ENCODE measurements around the gene TAS2R60. TPM values are rescaled to one million over a fixed set of nuclear protein-coding genes. Genes with fewer than 3 reads are reported as not detected.
"Not testable (repeated sequence)": the region's sequence is repeated elsewhere in the genome, so short reads cannot be mapped to it uniquely, and the experiment has no call there.

Gene TAS2R60
- total and polyA plus RNA-seq, 9 of the 15 experiments (the other 6 are each of a cell fraction or from before 2014, with no cell fraction given): 0.08 TPM; not detected in 8

DNA sequence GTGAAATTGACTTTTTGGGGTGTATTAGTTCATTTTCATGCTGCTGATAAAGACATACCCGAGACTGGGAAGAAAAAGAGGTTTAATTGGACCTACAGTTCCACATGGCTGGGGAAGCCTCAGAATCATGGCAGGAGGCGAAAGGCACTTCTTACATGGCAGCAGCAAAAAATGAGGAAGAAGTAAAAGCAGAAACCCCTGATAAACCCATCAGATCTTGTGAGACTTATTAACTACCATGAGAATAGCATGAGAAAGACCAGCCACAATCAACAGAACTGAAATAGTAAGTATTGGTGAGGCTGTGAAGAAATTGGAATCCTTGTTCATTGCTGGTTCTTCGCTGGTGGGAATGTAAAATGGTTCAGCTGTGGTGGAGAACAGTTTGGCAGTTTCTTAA, 43.0 kb downstream of the TAS2R60 start:
- ATAC-seq; H2AFZ ChIP-seq (ENCODE audit: low read depth, low read length); H3K4me3 ChIP-seq; H4K20me1 ChIP-seq (replicated peaks; ENCODE audit: control insufficient read depth, insufficient read depth, low read length); H3K27me3 ChIP-seq (ENCODE audit: control insufficient read depth in 2 of 2, insufficient read depth in 2 of 2, low read length in 2 of 2); BruUV-seq (replicated peaks); in situ Hi-C loops (cut with MboI); H3K27ac ChIP-seq (ENCODE audit: extremely low read depth, low read depth, low read length); DNase-seq (ENCODE audit: extremely low read depth in 1 of 4, low spot score in 3 of 4); H3K9me3 ChIP-seq (replicated peaks; ENCODE audit: control insufficient read depth, insufficient read depth, low read depth, low read length); intact Hi-C loops (cut with micrococcal nuclease); CTCF ChIA-PET (ENCODE audit: low intra/inter-chr PET ratio); H3K4me1 ChIP-seq (replicated peaks in 1 of 2; ENCODE audit: control insufficient read depth in 2 of 2, insufficient read depth in 2 of 2, low read length in 2 of 2); H3K4me2 ChIP-seq (ENCODE audit: insufficient read depth, low read length); H3K79me2 ChIP-seq (ENCODE audit: control insufficient read depth, insufficient read depth, low read length); H3K9ac ChIP-seq (ENCODE audit: insufficient read depth in 1 of 2, low read depth in 2 of 2, low read length in 2 of 2); H3K9me1 ChIP-seq (ENCODE audit: control insufficient read depth, insufficient read depth, low read length); H3K36me3 ChIP-seq (ENCODE audit: control insufficient read depth, insufficient read depth, low read length); FAIRE-seq: not testable (repeated sequence)
- 24% methylated on average over 3 of the region's 3 CpGs for WGBS (ENCODE audit: insufficient coverage, low coverage, missing lambda C conversion rate)
- POLR2A ChIA-PET: interaction anchor here (1.1 kb wide), 2 partner anchors 13 to 17 kb away, joined by 3 read pairs; no protein-coding TSS in a partner anchor
- peak; percentile 90; the same call in 1 of the 2 replicates for TF ChIP-seq ZNF766 (CRISPR knock-in tag; conservative IDR thresholded peaks at IDR 0.05)
- peak; percentile 17 for TF ChIP-seq ZFP36 (IDR thresholded peaks at IDR 0.05; ENCODE audit: low read depth, low read length, partially characterized antibody)

DNA sequence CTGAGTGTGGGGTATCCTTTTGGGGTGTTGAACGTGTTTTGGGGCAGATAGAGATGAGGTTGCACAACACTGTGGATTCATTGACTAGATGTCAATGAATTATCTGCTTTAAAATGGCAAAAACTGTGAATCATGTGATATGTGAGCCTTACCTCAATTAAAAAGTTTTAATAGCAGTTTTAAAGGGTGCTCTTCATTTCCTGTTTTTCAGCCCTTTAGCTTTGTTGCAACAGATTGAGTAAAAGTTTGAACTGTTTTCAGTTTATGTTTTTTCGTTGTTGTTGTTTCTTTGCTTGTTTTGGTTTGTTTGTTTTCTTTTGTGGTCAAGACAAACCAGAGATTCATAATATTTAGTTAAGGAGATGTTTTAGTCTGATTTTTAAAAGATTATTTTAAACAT, 43.8 kb downstream of the TAS2R60 start:
- Histone ChIP-seq H3K4me1 (replicated peaks in 1 of 2; ENCODE audit: control insufficient read depth in 2 of 2, insufficient read depth in 2 of 2, low read length in 2 of 2) (peaks cover 6 to 12% of the 10 kb centered on the region in 2 experiments; a peak in 4 of 5 replicates), H3K27ac (ENCODE audit: extremely low read depth, low read depth, low read length) (no peak overlapping the region), H3K79me2 (ENCODE audit: control insufficient read depth, insufficient read depth, low read length) (no peaks in the 10 kb centered on the region), H3K36me3 (ENCODE audit: control insufficient read depth, insufficient read depth, low read length) (no peaks in the 10 kb centered on the region), H4K20me1 (replicated peaks; ENCODE audit: control insufficient read depth, insufficient read depth, low read length) (no peaks in the 10 kb centered on the region), H3K4me2 (ENCODE audit: insufficient read depth, low read length) (no peak overlapping the region), H3K9ac (ENCODE audit: insufficient read depth in 1 of 2, low read depth in 2 of 2, low read length in 2 of 2) (no peak overlapping the region), H3K9me3 (replicated peaks; ENCODE audit: control insufficient read depth, insufficient read depth, low read depth, low read length) (no peaks in the 10 kb centered on the region), H3K27me3 (ENCODE audit: control insufficient read depth in 2 of 2, insufficient read depth in 2 of 2, low read length in 2 of 2) (peaks cover 0 to 8% of the 10 kb centered on the region in 2 experiments; a peak in 1 of 5 replicates), H2AFZ (ENCODE audit: low read depth, low read length) (peak overlapping the region; percentile 36; the same call in 1 of the 2 replicates), H3K4me3 (no peak overlapping the region), H3K9me1 (ENCODE audit: control insufficient read depth, insufficient read depth, low read length) (no peaks in the 10 kb centered on the region)
- CTCF ChIA-PET (ENCODE audit: low intra/inter-chr PET ratio): interaction anchor here (0.7 kb wide), 1 partner anchor 247 kb away, joined by 3 read pairs; no protein-coding TSS in a partner anchor
- TF ChIP-seq, protein P1, sequence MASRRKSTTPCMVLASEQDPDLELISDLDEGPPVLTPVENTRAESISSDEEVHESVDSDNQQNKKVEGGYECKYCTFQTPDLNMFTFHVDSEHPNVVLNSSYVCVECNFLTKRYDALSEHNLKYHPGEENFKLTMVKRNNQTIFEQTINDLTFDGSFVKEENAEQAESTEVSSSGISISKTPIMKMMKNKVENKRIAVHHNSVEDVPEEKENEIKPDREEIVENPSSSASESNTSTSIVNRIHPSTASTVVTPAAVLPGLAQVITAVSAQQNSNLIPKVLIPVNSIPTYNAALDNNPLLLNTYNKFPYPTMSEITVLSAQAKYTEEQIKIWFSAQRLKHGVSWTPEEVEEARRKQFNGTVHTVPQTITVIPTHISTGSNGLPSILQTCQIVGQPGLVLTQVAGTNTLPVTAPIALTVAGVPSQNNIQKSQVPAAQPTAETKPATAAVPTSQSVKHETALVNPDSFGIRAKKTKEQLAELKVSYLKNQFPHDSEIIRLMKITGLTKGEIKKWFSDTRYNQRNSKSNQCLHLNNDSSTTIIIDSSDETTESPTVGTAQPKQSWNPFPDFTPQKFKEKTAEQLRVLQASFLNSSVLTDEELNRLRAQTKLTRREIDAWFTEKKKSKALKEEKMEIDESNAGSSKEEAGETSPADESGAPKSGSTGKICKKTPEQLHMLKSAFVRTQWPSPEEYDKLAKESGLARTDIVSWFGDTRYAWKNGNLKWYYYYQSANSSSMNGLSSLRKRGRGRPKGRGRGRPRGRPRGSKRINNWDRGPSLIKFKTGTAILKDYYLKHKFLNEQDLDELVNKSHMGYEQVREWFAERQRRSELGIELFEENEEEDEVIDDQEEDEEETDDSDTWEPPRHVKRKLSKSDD (conservative IDR thresholded peaks at IDR 0.05; ENCODE audit: low read length): no peak
- no peak for TF ChIP-seq CEBPG (CRISPR knock-in tag; IDR thresholded peaks at IDR 0.05)
- TF ChIP-seq CEBPG (tag; conservative IDR thresholded peaks at IDR 0.05 in 1 of 2, IDR thresholded peaks at IDR 0.05 in 1 of 2): peak in 1 of 2 experiments; percentile 44; a peak in 1 of 4 replicates
- no peak for TF ChIP-seq TEAD4 (IDR thresholded peaks at IDR 0.05; ENCODE audit: low read length)
- TF ChIP-seq TEAD4 (CRISPR knock-in tag; IDR thresholded peaks at IDR 0.05; ENCODE audit: borderline replicate concordance): no peak
- DNase-seq (ENCODE audit: extremely low read depth in 1 of 4, low spot score in 3 of 4) (no peak), FAIRE-seq (no peak), ATAC-seq (no peak)
- in situ Hi-C loops (cut with MboI): no loop called here
- WGBS (ENCODE audit: insufficient coverage, low coverage, missing lambda C conversion rate): 6% methylated on average over 2 of the region's 2 CpGs
- POLR2A ChIA-PET: no interaction called here
- BruUV-seq (replicated peaks): no TSS peak
- intact Hi-C loops (cut with micrococcal nuclease): no loop called here
